Endometrium (tissue), 2 donors: ENCODE measurements around the gene TPRX2.
"Not testable (repeated sequence)": the region's sequence is repeated elsewhere in the genome, so short reads cannot be mapped to it uniquely, and the experiment has no call there.

Experiments
- FAIRE-seq: peaks from 2 replicates; lab custom pipeline; 2012; peaks lifted over from hg19 to GRCh38; lab: Jason Lieb, UNC
- donor health status: control.
- donor health status: control.

TPRX2 gene

GRCh38 chr19:47861630-47862029 is 2.6 kb downstream of the TPRX2 start:
- FAIRE-seq, result no peak

DNA sequence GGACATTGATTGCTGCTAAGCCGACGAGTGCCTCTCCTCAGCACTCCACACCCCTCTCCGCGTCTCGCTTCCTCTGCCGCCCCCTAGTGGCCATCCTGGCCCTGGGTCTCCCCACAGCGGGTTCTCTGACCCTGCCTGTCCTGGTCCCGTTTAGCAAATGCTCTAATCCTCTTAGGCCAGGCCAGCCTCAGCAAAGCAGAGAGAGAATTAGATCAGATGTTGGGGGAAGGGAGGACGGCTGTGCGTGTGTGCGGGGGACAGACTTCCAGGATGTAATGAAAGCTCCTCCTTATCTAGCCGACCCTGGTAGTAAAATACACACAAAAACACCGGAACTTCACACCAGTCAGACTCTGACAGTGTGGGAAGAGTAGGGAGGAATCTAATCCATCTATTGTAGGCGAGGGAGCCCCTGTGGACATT is 4.5 kb downstream of the TPRX2 start:
- no peak for FAIRE-seq

DNA sequence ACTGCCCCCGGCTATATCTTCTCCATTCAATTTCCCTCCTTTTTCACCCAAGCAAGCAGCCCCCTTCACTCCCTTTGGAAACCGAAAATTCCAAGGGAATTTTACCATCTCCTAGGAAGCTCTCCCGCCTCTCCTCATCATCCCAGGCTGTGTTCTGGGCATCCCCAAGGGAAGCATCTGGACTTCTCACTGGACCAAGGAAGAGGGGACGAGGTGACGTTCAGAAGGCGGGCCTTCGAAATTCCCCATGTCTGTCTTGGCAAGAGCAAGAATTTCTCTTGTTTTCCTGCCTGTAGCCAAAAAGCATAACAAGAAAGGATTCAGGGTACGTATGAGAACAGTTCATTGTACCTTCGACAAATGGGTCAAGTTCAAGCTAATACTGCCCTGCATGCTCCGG is 6.1 kb downstream of the TPRX2 start:
- no peak for FAIRE-seq

GRCh38 chr19:47878906-47879305 is 19.9 kb downstream of the TPRX2 start:
- no peak for FAIRE-seq

- not testable (repeated sequence) for FAIRE-seq
Measured at GRCh38 chr19:47879385-47879784, 20.4 kb downstream of the TPRX2 start.

GRCh38 chr19:47881757-47882156 is 22.7 kb downstream of the TPRX2 start:
- FAIRE-seq, result no peak

- no peak for FAIRE-seq
Measured at GRCh38 chr19:47882890-47883289, 23.9 kb downstream of the TPRX2 start.

GRCh38 chr19:47885067-47885463 is 26.0 kb downstream of the TPRX2 start:
- no peak for FAIRE-seq

DNA sequence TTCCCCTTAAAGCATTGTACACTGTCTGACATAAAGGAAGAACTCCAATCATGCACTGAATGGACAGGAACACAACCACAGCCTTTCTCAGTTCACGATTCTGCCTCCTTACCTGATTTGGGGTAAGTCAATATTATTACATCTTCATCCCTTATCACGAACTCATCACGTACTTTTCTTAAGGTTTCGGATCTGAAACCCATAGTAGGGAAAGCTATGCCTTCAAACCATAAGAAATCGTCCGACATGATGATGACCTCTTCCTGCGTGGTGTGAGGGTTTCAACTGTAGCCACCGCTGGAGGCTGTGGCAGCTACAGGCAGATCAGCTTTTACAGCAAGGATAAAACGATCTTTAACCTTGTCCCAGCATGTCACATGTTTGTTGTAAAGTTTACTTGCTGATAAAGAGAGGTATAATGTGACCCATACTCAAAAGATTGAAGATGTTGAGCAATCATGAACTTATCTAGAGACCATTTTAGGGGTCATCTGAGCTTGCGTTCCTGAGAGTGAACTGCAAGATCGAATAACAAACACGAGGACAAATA is 27.1 kb downstream of the TPRX2 start, which contains the start of gene SULT2A1:
Gene SULT2A1 (minus strand): TSS at position 306 of the 550 bp plus-strand sequence. CDS start 58 bp downstream, at position 248.
- FAIRE-seq, result no peak

DNA sequence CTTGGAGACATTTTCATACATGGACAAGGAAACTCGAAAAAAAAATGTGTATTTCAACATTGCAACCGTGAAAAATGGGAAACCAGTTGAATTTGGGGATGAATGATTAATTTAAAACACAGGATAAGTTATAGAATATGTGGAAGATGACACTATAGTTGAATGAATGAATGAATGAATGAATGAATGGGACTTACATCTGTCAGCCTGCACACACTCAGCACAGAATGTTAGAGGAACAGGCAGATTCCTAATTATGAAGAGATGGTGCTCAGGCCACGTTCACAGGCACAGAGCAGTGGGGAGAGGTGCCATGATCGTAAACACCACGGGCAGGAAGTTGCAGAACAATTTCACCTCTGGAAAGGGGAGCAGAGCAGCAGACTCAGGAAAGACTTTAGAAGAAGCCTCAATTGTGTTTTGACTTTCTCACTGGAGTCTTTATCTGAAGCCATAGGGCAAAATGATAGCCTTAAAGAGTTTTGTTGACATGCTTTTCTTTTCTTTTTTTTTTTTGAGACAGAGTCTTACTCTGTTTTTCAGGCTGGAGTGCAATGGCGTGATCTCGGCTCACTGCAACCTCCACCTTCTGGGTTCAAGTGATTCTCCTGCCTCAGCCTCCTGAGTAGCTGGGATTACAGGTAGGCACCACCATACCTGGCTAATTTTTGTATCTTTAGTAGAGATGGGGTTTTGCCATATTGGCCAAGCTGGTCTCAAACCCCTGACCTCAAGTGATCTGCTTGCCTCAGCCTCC is 32.0 kb downstream of the TPRX2 start:
- no peak for FAIRE-seq

DNA sequence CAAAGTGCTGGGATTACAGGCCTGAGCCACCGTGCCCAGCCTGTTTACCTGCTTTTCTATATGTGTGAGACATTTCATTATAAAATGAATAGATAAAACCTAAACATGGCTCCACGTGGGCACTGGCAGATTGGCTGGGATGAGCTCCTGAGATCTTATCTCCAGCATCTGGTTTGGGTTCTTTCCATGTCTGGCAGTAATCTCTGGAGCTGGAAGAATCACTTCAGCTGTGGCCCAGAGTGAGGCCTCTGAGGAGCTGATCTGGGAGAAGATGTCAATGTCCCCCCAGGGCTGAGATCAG is 32.5 kb downstream of the TPRX2 start:
- FAIRE-seq, result no peak

- FAIRE-seq, result no peak
Measured at GRCh38 chr19:47891923-47892666, 33.1 kb downstream of the TPRX2 start.

DNA sequence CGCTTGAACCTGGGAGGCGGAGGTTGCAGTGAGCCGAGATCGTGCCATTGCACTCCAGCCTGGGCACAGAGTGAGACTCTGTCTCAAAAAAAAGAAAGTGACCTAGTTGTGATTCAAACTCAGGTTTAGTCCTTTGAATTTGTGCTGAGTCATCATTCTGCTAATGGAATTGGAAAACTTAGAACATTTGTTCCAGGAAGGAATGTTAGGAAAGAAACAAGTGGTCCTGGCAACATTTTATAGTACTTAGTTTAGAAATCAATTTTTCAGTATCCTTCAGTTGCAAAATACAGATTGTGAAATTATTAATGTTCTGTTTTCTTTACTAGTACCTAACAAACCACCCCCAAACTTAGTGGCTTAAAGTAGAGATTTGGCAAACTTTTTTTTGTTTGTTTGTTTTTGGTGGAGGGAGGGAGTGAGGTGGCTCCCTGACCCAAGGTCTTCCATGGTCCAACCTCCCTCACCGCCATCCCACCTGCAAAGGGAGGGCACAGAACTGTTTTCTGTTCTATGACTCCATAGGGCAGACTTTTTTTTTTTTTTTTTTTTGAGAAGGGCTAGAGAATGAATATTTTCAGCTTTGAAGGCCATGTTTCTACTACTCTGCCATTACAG is 36.2 kb downstream of the TPRX2 start:
- FAIRE-seq, result no peak

DNA sequence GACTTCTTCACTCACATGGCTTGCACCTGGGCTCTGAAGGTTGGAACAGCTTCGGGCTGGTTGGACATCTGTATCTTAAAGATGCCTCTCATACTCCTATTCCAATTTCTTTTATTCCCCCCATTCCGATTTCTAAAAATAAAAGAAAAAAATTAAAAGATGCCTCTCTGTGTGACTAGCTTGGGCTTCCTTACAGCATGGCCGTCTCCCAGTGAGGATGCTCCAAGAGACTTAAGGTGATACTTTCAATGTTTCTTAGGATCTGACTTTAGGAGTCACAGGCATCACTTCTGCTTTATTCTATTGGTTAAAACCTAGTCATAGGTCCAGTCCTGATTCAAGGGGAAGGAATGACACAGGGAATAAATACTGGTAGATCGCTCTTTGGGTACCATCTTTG is 37.0 kb downstream of the TPRX2 start:
- no peak for FAIRE-seq

DNA sequence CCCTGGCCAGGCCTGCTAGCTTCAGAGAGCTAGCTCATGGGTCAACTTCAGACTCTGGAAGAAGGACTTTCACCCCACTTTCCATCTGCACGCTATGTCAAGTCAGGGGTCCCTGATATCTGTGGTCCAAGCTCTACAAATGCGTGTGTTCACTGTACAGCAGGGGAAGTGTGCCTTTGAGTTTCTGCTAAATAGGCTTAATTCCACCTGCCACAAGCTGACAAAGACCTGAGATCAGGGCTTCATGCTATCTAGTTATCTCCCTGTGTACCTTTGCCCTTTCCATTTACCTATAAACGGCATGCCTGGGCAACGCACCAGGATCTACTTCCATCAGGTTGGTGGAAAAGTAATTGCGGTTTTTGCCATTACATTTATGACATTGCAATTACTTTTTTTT is 37.7 kb downstream of the TPRX2 start:
- no peak for FAIRE-seq

GRCh38 chr19:47897861-47898260 is 38.8 kb downstream of the TPRX2 start:
- FAIRE-seq, result no peak

- no peak for FAIRE-seq
Measured at GRCh38 chr19:47899335-47899734, 40.3 kb downstream of the TPRX2 start.

DNA sequence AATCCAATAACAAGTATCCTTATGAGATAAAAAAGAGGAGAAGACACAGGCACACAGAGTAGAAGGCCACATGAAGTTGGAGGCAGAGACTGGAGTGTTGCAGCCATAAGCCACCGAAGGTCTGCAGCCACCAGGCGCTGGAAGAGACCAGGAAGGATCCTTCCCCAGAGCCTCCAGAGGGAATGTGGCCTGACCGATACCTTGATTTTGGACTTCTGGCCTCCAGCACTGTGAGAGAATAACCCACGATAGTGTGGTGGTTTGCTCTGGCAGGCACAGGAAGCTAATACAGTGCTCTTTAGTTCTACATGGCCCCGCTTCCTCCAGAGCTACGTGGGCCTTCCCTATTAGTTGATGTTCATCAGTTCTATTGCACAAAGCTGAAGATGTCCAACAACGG is 42.3 kb downstream of the TPRX2 start:
- no peak for FAIRE-seq

GRCh38 chr19:47909350-47909749 is 50.3 kb downstream of the TPRX2 start:
- FAIRE-seq, result not testable (repeated sequence)

- FAIRE-seq, result not testable (repeated sequence)
Measured at GRCh38 chr19:47910191-47910590, 51.2 kb downstream of the TPRX2 start.
